H1 (cell line): Measurements from ENCODE around the gene TUT4. TPM values are rescaled to one million over a fixed set of nuclear protein-coding genes. Genes with fewer than 3 reads are reported as not detected.

ENCODE experiments used
- CTCF ChIA-PET: fragments of 300-600 bp; sonication (Branson Sonifier 250); formaldehyde crosslinking; loops from one replicate; lab custom pipeline; 2021; ENCODE audit not compliant: partially characterized antibody; lab: Charles Lee
- POLR2A ChIA-PET: fragments of 300-600 bp; sonication (Branson Sonifier 250); formaldehyde crosslinking; loops from one replicate; lab custom pipeline; 2021; ENCODE audit warnings: inconsistent platforms; ENCODE audit not compliant: partially characterized antibody; lab: Charles Lee
- DNase-seq, 2 experiments: peaks; one replicate each; pipeline versions ENCODE4 v3.0.0 to v3.0.0-alpha.2; 2010 to 2022; ENCODE audit warnings: low spot score in 2 of 2, low read depth in 1 of 2, mixed read lengths in 1 of 2
- FAIRE-seq: peaks from 2 replicates; lab custom pipeline; 2011; peaks lifted over from hg19 to GRCh38; lab: Jason Lieb, UNC
- H2AFZ ChIP-seq: 2 replicates; pipeline ENCODE4 v1.8.1; 2012; ENCODE audit warnings: low read length, inconsistent platforms
- H2AK5ac ChIP-seq: 2 replicates; pipeline ENCODE4 v1.6.1; 2013; ENCODE audit warnings: low read depth, low read length
- H2BK120ac ChIP-seq: replicated peaks from 2 replicates; pipeline ENCODE3; 2013; ENCODE audit warnings: low read depth, low read length, inconsistent platforms
- H2BK12ac ChIP-seq: 2 replicates; pipeline ENCODE4 v1.6.1; 2013; ENCODE audit warnings: low read depth, low read length
- H2BK15ac ChIP-seq: 2 replicates; pipeline ENCODE4 v1.6.1; 2013; ENCODE audit warnings: low read length
- H2BK20ac ChIP-seq: 2 replicates; pipeline ENCODE4 v1.6.1; 2013; ENCODE audit warnings: low read length
- H2BK5ac ChIP-seq: 2 replicates; pipeline ENCODE4 v1.6.1; 2013; ENCODE audit warnings: low read depth, low read length
- H3K14ac ChIP-seq: 2 replicates; pipeline ENCODE4 v1.6.1; 2013; ENCODE audit warnings: inconsistent platforms; ENCODE audit not compliant: insufficient read length
- H3K18ac ChIP-seq: 2 replicates; pipeline ENCODE4 v1.6.1; 2013; ENCODE audit warnings: low read length; ENCODE audit errors: extremely low read depth
- H3K23ac ChIP-seq: 2 replicates; pipeline ENCODE4 v1.6.1; 2013; ENCODE audit warnings: inconsistent platforms; ENCODE audit not compliant: insufficient read length
- H3K23me2 ChIP-seq: 2 replicates; pipeline ENCODE4 v1.6.1; 2013; ENCODE audit warnings: low read depth, low read length
- H3K27ac ChIP-seq: 2 replicates; pipeline ENCODE4 v1.6.1; 2011; ENCODE audit warnings: low read depth, low read length, inconsistent platforms
- H3K27me3 ChIP-seq, 4 experiments: replicated peaks in 1 of 4; 1 replicate in 1 of 4; 2 replicates in 3 of 4; pipeline versions ENCODE4 v1.6.1 to v1.8.1; 2011 to 2013; ENCODE audit warnings: low read length in 3 of 4, mild to moderate bottlenecking in 3 of 4, inconsistent platforms in 2 of 4, mixed read lengths in 2 of 4, moderate library complexity in 1 of 4; ENCODE audit not compliant: control insufficient read depth in 3 of 4, insufficient read depth in 3 of 4; ENCODE audit errors: extremely low read depth in 1 of 4
- H3K36me3 ChIP-seq, 4 experiments: 2 replicates each; pipeline versions ENCODE4 v1.6.1 to v1.8.1; 2011 to 2013; ENCODE audit warnings: mild to moderate bottlenecking in 4 of 4, low read length in 3 of 4, moderate library complexity in 2 of 4, control low read depth in 1 of 4, inconsistent platforms in 1 of 4; ENCODE audit not compliant: insufficient read depth in 4 of 4, control insufficient read depth in 2 of 4
- H3K4ac ChIP-seq: replicated peaks from 2 replicates; pipeline ENCODE3; 2013; ENCODE audit warnings: low read length, low read depth, mixed read lengths, inconsistent platforms; ENCODE audit not compliant: insufficient read length
- H3K4me1 ChIP-seq, 4 experiments: replicated peaks in 1 of 4; 1 replicate in 1 of 4; 2 replicates in 3 of 4; pipeline versions ENCODE4 v1.6.1 to v1.8.1; 2011 to 2013; ENCODE audit warnings: low read length in 3 of 4, inconsistent platforms in 2 of 4, mixed read lengths in 1 of 4; ENCODE audit not compliant: insufficient read depth in 4 of 4, control insufficient read depth in 3 of 4
- H3K4me2 ChIP-seq, 2 experiments: 2 replicates each; pipeline versions ENCODE4 v1.6.1 to v1.8.1; 2011 to 2013; ENCODE audit warnings: low read depth in 2 of 2, low read length in 2 of 2, control low read depth in 1 of 2, inconsistent platforms in 1 of 2, mild to moderate bottlenecking in 1 of 2; ENCODE audit not compliant: insufficient read depth in 1 of 2
- H3K4me3 ChIP-seq, 4 experiments: fragments of 200-600, 300-600 bp in 1 of 4; sonication (generic), shearing (Covaris generic), sonication (Bioruptor Twin) in 1 of 4; 2 replicates each; pipeline versions ENCODE4 v1.5.1 to v1.8.1; 2011 to 2016; ENCODE audit warnings: low read length in 4 of 4, low read depth in 3 of 4, control low read depth in 2 of 4, inconsistent platforms in 2 of 4, mild to moderate bottlenecking in 2 of 4, mixed read lengths in 1 of 4, moderate library complexity in 1 of 4; ENCODE audit not compliant: insufficient read depth in 2 of 4; ENCODE audit errors: extremely low read depth in 1 of 4
- H3K56ac ChIP-seq: replicated peaks from 2 replicates; pipeline ENCODE3; 2013; ENCODE audit warnings: low read depth, mild to moderate bottlenecking, mixed read lengths, low read length, inconsistent platforms; ENCODE audit not compliant: insufficient read length
- H3K79me1 ChIP-seq: 2 replicates; pipeline ENCODE4 v1.6.1; 2013; ENCODE audit warnings: low read depth, low read length, control low read depth
- H3K79me2 ChIP-seq, 2 experiments: 2 replicates each; pipeline versions ENCODE4 v1.6.1 to v1.8.1; 2012 to 2013; ENCODE audit warnings: low read length in 2 of 2, mild to moderate bottlenecking in 2 of 2, inconsistent platforms in 1 of 2; ENCODE audit not compliant: insufficient read depth in 2 of 2, control insufficient read depth in 1 of 2
- H3K9ac ChIP-seq, 4 experiments: replicated peaks in 1 of 4; 1 replicate in 1 of 4; 2 replicates in 3 of 4; pipeline versions ENCODE4 v1.6.1 to v1.8.1; 2011 to 2013; ENCODE audit warnings: low read depth in 3 of 4, low read length in 3 of 4, control low read depth in 2 of 4, mild to moderate bottlenecking in 2 of 4, moderate library complexity in 2 of 4, inconsistent platforms in 1 of 4; ENCODE audit errors: extremely low read depth in 1 of 4
- H3K9me3 ChIP-seq, 2 experiments: 2 replicates each; pipeline versions ENCODE4 v1.6.1 to v1.8.1; 2012 to 2013; ENCODE audit warnings: mild to moderate bottlenecking in 2 of 2, moderate library complexity in 2 of 2, control low read depth in 1 of 2, inconsistent platforms in 1 of 2, low read depth in 1 of 2, low read length in 1 of 2, mixed read lengths in 1 of 2; ENCODE audit not compliant: insufficient read depth in 2 of 2
- H4K20me1 ChIP-seq, 2 experiments: replicated peaks in 1 of 2; 2 replicates each; pipeline versions ENCODE3 to v1.8.1; 2011 to 2013; ENCODE audit warnings: inconsistent platforms in 2 of 2, low read length in 2 of 2, mild to moderate bottlenecking in 1 of 2; ENCODE audit not compliant: insufficient read depth in 2 of 2, control insufficient read depth in 1 of 2
- H4K5ac ChIP-seq: 2 replicates; pipeline ENCODE4 v1.6.1; 2013; ENCODE audit warnings: low read length, low read depth, mixed read lengths, inconsistent platforms; ENCODE audit not compliant: insufficient read length
- H4K8ac ChIP-seq: 2 replicates; pipeline ENCODE4 v1.8.0; 2013; ENCODE audit warnings: mild to moderate bottlenecking, moderate library complexity, low read length, inconsistent platforms; ENCODE audit not compliant: insufficient read depth; ENCODE audit errors: extremely low read depth
- H4K91ac ChIP-seq: replicated peaks from 2 replicates; pipeline ENCODE3; 2013; ENCODE audit warnings: low read length, mixed read lengths, inconsistent platforms; ENCODE audit not compliant: insufficient read length
- BRCA1 ChIP-seq: IDR thresholded peaks from 2 replicates; pipeline ENCODE4 v1.6.1; 2012; ENCODE audit warnings: low read depth, low read length, improper control_type of control experiment
- CBX5 ChIP-seq: fragments of 300-800, 300-1000 bp; sonication (generic); IDR thresholded peaks from 2 replicates; pipeline ENCODE4 v1.7.1; 2016; ENCODE audit warnings: antibody characterized with exemption, low read length, low read depth
- CTBP2 ChIP-seq: IDR thresholded peaks from 2 replicates; pipeline ENCODE4 v1.7.0; 2011; ENCODE audit warnings: borderline replicate concordance, mild to moderate bottlenecking, moderate library complexity, mixed read lengths, low read length; ENCODE audit not compliant: insufficient read depth, insufficient read length
- NANOG ChIP-seq: IDR thresholded peaks from 2 replicates; pipeline ENCODE4 v1.6.1; 2011; ENCODE audit warnings: low read length, low read depth, mild to moderate bottlenecking, inconsistent platforms; ENCODE audit not compliant: insufficient read depth, poor library complexity, severe bottlenecking
- RAD21 ChIP-seq, 2 experiments: IDR thresholded peaks in 1 of 2; conservative IDR thresholded peaks in 1 of 2; 2 replicates each; pipeline ENCODE4 v1.6.1; 2011; ENCODE audit warnings: low read depth in 2 of 2, low read length in 2 of 2, improper control_type of control experiment in 1 of 2, inconsistent platforms in 1 of 2, mild to moderate bottlenecking in 1 of 2, moderate library complexity in 1 of 2
- RFX5 ChIP-seq: IDR thresholded peaks from 2 replicates; pipeline ENCODE4 v1.6.1; 2011; ENCODE audit warnings: low read depth, low read length, improper control_type of control experiment, borderline replicate concordance
- RXRA ChIP-seq: IDR thresholded peaks from 2 replicates; pipeline ENCODE4 v1.6.1; 2011; ENCODE audit warnings: low read depth, mild to moderate bottlenecking, low read length, moderate library complexity; ENCODE audit not compliant: insufficient read depth
- SIX5 ChIP-seq: IDR thresholded peaks from 2 replicates; pipeline ENCODE4 v1.6.1; 2011; ENCODE audit warnings: mild to moderate bottlenecking, low read depth, low read length
- WGBS, 2 experiments: shearing (Covaris generic) in 1 of 2; methylation state at CpG; one replicate each; pipeline versions ENCODE4 v1.1.6 to v1.1.7; 2013 to 2015; ENCODE audit warnings: low lambda C conversion rate in 2 of 2, mixed read lengths in 2 of 2, inconsistent platforms in 1 of 2, low coverage in 1 of 2, missing lambda C conversion rate in 1 of 2; ENCODE audit not compliant: insufficient replicate concordance in 2 of 2, insufficient coverage in 1 of 2, insufficient read length in 1 of 2; ENCODE audit errors: extremely low coverage in 1 of 2, missing lambda C conversion rate in 1 of 2; 5-methylcytosine and 5-hydroxymethylcytosine counted together
- polyA plus RNA-seq, 7 experiments: library from polyadenylated mRNA; depleted of rRNA in 3 of 7; stranded (reverse) in 5 of 7; unstranded in 2 of 7; fragments of >200 nt in 5 of 7; fragments of 200-250 nt in 2 of 7; gene quantifications; 1 replicate in 5 of 7; 2 replicates in 1 of 7; 4 replicates in 1 of 7; pipeline versions ENCODE4 v1.2.1 to v1.2.3, GENCODE V29; 2011 to 2013; ENCODE audit warnings: missing spikeins in 2 of 7, mixed read lengths in 2 of 7
- total RNA-seq: library from RNA; stranded (reverse); fragmentation: NEBNext Ultra II Directional; extraction: Animal tissue kit (Norgen Biotek cat#: 25700); gene quantifications from 2 replicates; pipeline ENCODE4 v1.2.1, GENCODE V29; 2021
- TF ChIP-seq, protein P1 (sequence below): IDR thresholded peaks from 2 replicates; pipeline ENCODE4 v1.6.1; 2012; ENCODE audit warnings: low read length, inconsistent platforms

TUT4 gene
- total and polyA plus RNA-seq, 2 of the 8 experiments (the other 6 are each of a cell fraction or from before 2014, with no cell fraction given) = 54.5 to 63.3 TPM

DNA sequence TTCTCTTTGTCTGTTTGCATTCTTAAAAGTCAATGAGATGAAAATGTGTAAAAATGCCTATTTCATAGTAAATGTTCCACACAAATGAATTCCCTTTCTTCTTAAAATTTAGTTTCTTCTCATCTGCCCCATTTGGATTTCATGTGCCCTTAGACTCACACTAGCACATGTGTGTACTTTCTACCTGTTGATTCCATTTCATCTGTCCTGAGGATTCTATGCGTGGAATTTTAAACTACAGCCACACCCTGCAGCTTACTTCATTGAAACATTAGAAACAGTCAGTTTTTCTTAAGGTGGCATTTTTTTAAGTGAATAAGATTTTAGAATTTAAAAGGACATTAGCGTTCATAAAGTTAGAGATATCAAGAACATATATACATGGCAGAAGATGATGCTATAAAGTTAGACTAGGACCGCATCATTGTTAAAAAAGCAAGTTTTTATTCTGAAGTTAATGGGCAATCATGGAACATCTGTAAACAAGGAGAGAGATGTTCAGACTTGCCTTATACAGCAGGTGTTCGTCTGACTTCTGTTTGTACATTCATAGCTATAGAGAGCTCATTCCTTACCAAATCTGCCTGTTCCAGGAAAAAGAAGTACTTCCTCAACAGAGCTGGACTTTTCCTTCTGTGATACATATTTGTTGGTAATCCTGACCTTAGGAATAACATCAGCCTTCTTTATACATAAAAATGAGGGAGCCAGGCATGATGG, 3.9 kb upstream of the TUT4 start:
- 88% methylated on average over 4 of the region's 4 CpGs; no CpG with 5 or more reads in 1 of the 2 experiments for WGBS, 2 experiments
- H3K14ac ChIP-seq = no peak overlapping the region
- no peak overlapping the region for H2BK5ac ChIP-seq
- H4K5ac ChIP-seq = no peak overlapping the region
- DNase-seq (no peak), FAIRE-seq (no peak)
- no peak overlapping the region for H2BK15ac ChIP-seq
- H3K79me1 ChIP-seq = no peaks in the 10 kb centered on the region; the same call in 1 of the 2 replicates
- no peaks in the 10 kb centered on the region for H3K9me3 ChIP-seq
- peaks cover 3 to 10% (median 7%) of the 10 kb centered on the region in 4 experiments; a peak in 5 of 7 replicates for H3K4me1 ChIP-seq
- H3K9ac ChIP-seq = no peak overlapping the region
- no peak overlapping the region for H3K4me2 ChIP-seq
- no peak overlapping the region for H2BK120ac ChIP-seq
- H3K27me3 ChIP-seq = no peaks in the 10 kb centered on the region
- no peak overlapping the region for H2BK12ac ChIP-seq
- H3K36me3 ChIP-seq = no peaks in the 10 kb centered on the region
- H3K4me3 ChIP-seq = no peak overlapping the region
- CTCF ChIA-PET = interaction anchor here (1.0 to 1.2 kb wide), 2 partner anchors 11 to 129 kb away, joined by 3 to 4 read pairs; no protein-coding TSS in a partner anchor
- POLR2A ChIA-PET = interaction anchor here (1.0 to 1.5 kb wide), 3 partner anchors 45 to 157 kb away, joined by 3 to 4 read pairs (median 3); partner anchors contain the start of genes ORC1 and PRPF38A
- H4K91ac ChIP-seq = no peak overlapping the region
- no peak overlapping the region for H2BK20ac ChIP-seq
- no peak overlapping the region for H3K4ac ChIP-seq
- no peak overlapping the region for H4K8ac ChIP-seq
- peaks cover 3 to 7% of the 10 kb centered on the region in 2 experiments; a peak in 3 of 4 replicates for H3K79me2 ChIP-seq
- H3K23ac ChIP-seq = no peak overlapping the region
- no peak overlapping the region for H2AK5ac ChIP-seq
- H3K27ac ChIP-seq = no peak overlapping the region
- no peak overlapping the region for H2AFZ ChIP-seq
- no peak overlapping the region for H3K56ac ChIP-seq
- peaks cover 0 to 2% of the 10 kb centered on the region in 2 experiments for H4K20me1 ChIP-seq
- peaks cover 14% of the 10 kb centered on the region for H3K23me2 ChIP-seq
- no peak overlapping the region for H3K18ac ChIP-seq
- TF ChIP-seq CTBP2 = no peak
- TF ChIP-seq RFX5 = no peak
- no peak for TF ChIP-seq NANOG
- TF ChIP-seq RAD21 (IDR thresholded peaks at IDR 0.05 in 1 of 2, conservative IDR thresholded peaks at IDR 0.05 in 1 of 2; ENCODE audit: low read depth in 2 of 2, low read length in 2 of 2) = no peak
- TF ChIP-seq, protein P1, sequence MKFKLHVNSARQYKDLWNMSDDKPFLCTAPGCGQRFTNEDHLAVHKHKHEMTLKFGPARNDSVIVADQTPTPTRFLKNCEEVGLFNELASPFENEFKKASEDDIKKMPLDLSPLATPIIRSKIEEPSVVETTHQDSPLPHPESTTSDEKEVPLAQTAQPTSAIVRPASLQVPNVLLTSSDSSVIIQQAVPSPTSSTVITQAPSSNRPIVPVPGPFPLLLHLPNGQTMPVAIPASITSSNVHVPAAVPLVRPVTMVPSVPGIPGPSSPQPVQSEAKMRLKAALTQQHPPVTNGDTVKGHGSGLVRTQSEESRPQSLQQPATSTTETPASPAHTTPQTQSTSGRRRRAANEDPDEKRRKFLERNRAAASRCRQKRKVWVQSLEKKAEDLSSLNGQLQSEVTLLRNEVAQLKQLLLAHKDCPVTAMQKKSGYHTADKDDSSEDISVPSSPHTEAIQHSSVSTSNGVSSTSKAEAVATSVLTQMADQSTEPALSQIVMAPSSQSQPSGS = no peak
- no peak for TF ChIP-seq CBX5
- no peak for TF ChIP-seq SIX5
- TF ChIP-seq RXRA = no peak
- TF ChIP-seq BRCA1 = no peak
